Upper lobe of right lung (tissue), 1 donor: ENCODE results near the gene PYCARD. TPM values are rescaled to one million over a fixed set of nuclear protein-coding genes. Genes with fewer than 3 reads are reported as not detected.

Experiments used
- ATAC-seq: fragments of 200-7000 bp; cut with Tn5 transposase; one replicate; pipeline ENCODE4 v1.9.1; 2020; ENCODE audit warnings: mild to moderate bottlenecking, moderate library complexity
- DNase-seq: peaks from one replicate; pipeline ENCODE4 v3.0.0-alpha.2; 2020
- H3K27ac ChIP-seq: fragments of 200-600 bp; one replicate; pipeline ENCODE4 v1.8.0; 2022
- H3K27me3 ChIP-seq: fragments of 200-600 bp; one replicate; pipeline ENCODE4 v1.8.0; 2022; ENCODE audit warnings: mild to moderate bottlenecking
- H3K36me3 ChIP-seq: fragments of 200-600 bp; one replicate; pipeline ENCODE4 v1.8.0; 2022
- H3K4me1 ChIP-seq: fragments of 200-600 bp; one replicate; pipeline ENCODE4 v1.8.0; 2022
- H3K4me3 ChIP-seq: fragments of 200-600 bp; one replicate; pipeline ENCODE4 v1.8.0; 2022; ENCODE audit warnings: mild to moderate bottlenecking
- H3K9me3 ChIP-seq: fragments of 200-600 bp; one replicate; pipeline ENCODE4 v1.8.0; 2022
- CTCF ChIP-seq: fragments of 200-600 bp; IDR thresholded peaks from one replicate; pipeline ENCODE4 v1.8.0; 2022; ENCODE audit warnings: antibody characterized with exemption
- intact Hi-C: fragments of 100-400 bp; cut with DNase I; formaldehyde crosslinking; loops from one replicate; pipeline ENCODE4 v1.11.0; 2022
- total RNA-seq: library from RNA; stranded (reverse); fragmentation: NEBNext Ultra II Directional; extraction: Animal tissue kit (Norgen Biotek cat#: 25700); gene quantifications from one replicate; pipeline ENCODE4 v1.2.1, GENCODE V29; 2021
- donor health status: DM: no; HTN: yes; CAD: no; lungs with severe emphysema.

PYCARD gene
- total RNA-seq, 1 donor from 2014 or later: 49.5 TPM

- intact Hi-C loops: no loop called here
- peak; percentile 2 for ATAC-seq
Observed at GRCh38 chr16:31213877-31214707, 11.5 kb upstream of the PYCARD start, which contains the start of gene TRIM72. TRIM72 (plus strand) TSS chr16:31214119; CDS start chr16:31214739, 620 bp downstream.

GRCh38 chr16:31213342-31213741, 10.8 kb upstream of the PYCARD start:
- DNase-seq (no peak), ATAC-seq (no peak)
- TF ChIP-seq CTCF: no peak
- Histone ChIP-seq H3K9me3 (no peaks in the 10 kb centered on the region), H3K4me3 (no peak overlapping the region), H3K36me3 (no peaks in the 10 kb centered on the region), H3K27me3 (peaks cover 38% of the 10 kb centered on the region), H3K27ac (no peak overlapping the region), H3K4me1 (peaks cover 24% of the 10 kb centered on the region)
- intact Hi-C loops: no loop called here

More at GRCh38 chr16:31213877-31214707, 11.5 kb upstream of the PYCARD start, which contains the start of gene TRIM72:
- peaks cover 24% of the 10 kb centered on the region for H3K4me1 ChIP-seq
- no peak within 1 kb of the TSS for H3K27ac ChIP-seq
- peaks cover 45% of the 10 kb centered on the region for H3K27me3 ChIP-seq
- peak within 1 kb of the TSS; percentile 52 for H3K4me3 ChIP-seq
- no peak for DNase-seq
- no peaks in the 10 kb centered on the region for H3K9me3 ChIP-seq
- no peak for TF ChIP-seq CTCF
- no peaks in the 10 kb centered on the region for H3K36me3 ChIP-seq

- ATAC-seq (no peak), DNase-seq (no peak)
- no peaks in the 10 kb centered on the region for H3K36me3 ChIP-seq
- no peak overlapping the region for H3K27ac ChIP-seq
- intact Hi-C loops: loop anchor here (10.0 kb wide), 1 partner anchor 48 kb away; the partner anchor contains the start of gene ITGAM
- no peak overlapping the region for H3K4me3 ChIP-seq
- H3K9me3 ChIP-seq: no peaks in the 10 kb centered on the region
- no peak for TF ChIP-seq CTCF
- peaks cover 1% of the 10 kb centered on the region for H3K4me1 ChIP-seq
- H3K27me3 ChIP-seq: no peaks in the 10 kb centered on the region
Observed at GRCh38 chr16:31206776-31207175, 4.2 kb upstream of the PYCARD start.

- Histone ChIP-seq H3K4me1 (peaks cover 11% of the 10 kb centered on the region), H3K27me3 (no peaks in the 10 kb centered on the region), H3K4me3 (no peak overlapping the region), H3K9me3 (no peaks in the 10 kb centered on the region), H3K36me3 (no peaks in the 10 kb centered on the region), H3K27ac (no peak overlapping the region)
- no peak for TF ChIP-seq CTCF
- DNase-seq (no peak), ATAC-seq (no peak)
- intact Hi-C loops: loop anchor here (10.0 kb wide), 1 partner anchor 50 kb away; the partner anchor contains the start of gene ITGAM
Observed at GRCh38 chr16:31204871-31205666, 2.5 kb upstream of the PYCARD start.

- no peaks in the 10 kb centered on the region for H3K9me3 ChIP-seq
- H3K4me3 ChIP-seq: peak overlapping the region; percentile 88
- H3K4me1 ChIP-seq: peaks cover 11% of the 10 kb centered on the region
- intact Hi-C loops: loop anchor here (10.0 kb wide), 1 partner anchor 53 kb away; the partner anchor contains the start of gene ITGAM
- H3K27me3 ChIP-seq: no peaks in the 10 kb centered on the region
- TF ChIP-seq CTCF: no peak
- peaks cover 10% of the 10 kb centered on the region for H3K36me3 ChIP-seq
- DNase-seq (peak; percentile 66), ATAC-seq (peak; percentile 84)
- H3K27ac ChIP-seq: peak overlapping the region; percentile 68
Observed at GRCh38 chr16:31201582-31202413, 762 bp downstream of the PYCARD start.
